GM21381 (cell line): Measurements from ENCODE around the gene MARK4.

Experiments
- ATAC-seq: cut with Tn5 transposase; IDR thresholded peaks from one replicate; pipeline ENCODE4 v1.9.1; 2021; ENCODE audit warnings: mild to moderate bottlenecking, moderate library complexity; ENCODE audit not compliant: unreplicated experiment

The MARK4 gene

GRCh38 chr19:45354241-45354842, 103.3 kb downstream of the MARK4 start:
- no peak for ATAC-seq
